CD14-positive monocyte (primary cell): ENCODE measurements around the gene CFAP43. TPM values are rescaled to one million over a fixed set of nuclear protein-coding genes. Genes with fewer than 3 reads are reported as not detected.

Experiments used
- DNase-seq, 3 donors: peaks; one replicate each; pipeline ENCODE4 v3.0.0-alpha.2; 2011 to 2022
- H2AFZ ChIP-seq: 2 replicates; pipeline ENCODE4 v1.6.0; 2012; ENCODE audit warnings: mild to moderate bottlenecking, low read depth, low read length, inconsistent platforms; ENCODE audit not compliant: insufficient read depth, poor library complexity, severe bottlenecking
- H3K27ac ChIP-seq, 2 donors: 1 replicate in 1 of 2; 2 replicates in 1 of 2; pipeline ENCODE4 v1.5.1; 2012 to 2013; ENCODE audit warnings: low read length in 2 of 2, control low read depth in 1 of 2, inconsistent platforms in 1 of 2, low read depth in 1 of 2, mild to moderate bottlenecking in 1 of 2
- H3K27me3 ChIP-seq, 2 donors: one replicate each; pipeline versions ENCODE4 v1.6.0 to v1.6.1; 2011 to 2013; ENCODE audit warnings: low read length in 2 of 2; ENCODE audit not compliant: control insufficient read depth in 2 of 2, insufficient read depth in 2 of 2
- H3K36me3 ChIP-seq, 2 donors: replicated peaks in 1 of 2; 1 replicate in 1 of 2; 2 replicates in 1 of 2; pipeline versions ENCODE4 v1.5.1 to v1.6.1; 2012 to 2013; ENCODE audit warnings: low read length in 2 of 2, control low read depth in 1 of 2, inconsistent platforms in 1 of 2, mild to moderate bottlenecking in 1 of 2; ENCODE audit not compliant: insufficient read depth in 2 of 2, control insufficient read depth in 1 of 2
- H3K4me1 ChIP-seq, 2 donors: 1 replicate in 1 of 2; 2 replicates in 1 of 2; pipeline versions ENCODE4 v1.5.1 to v1.6.1; 2012 to 2013; ENCODE audit warnings: low read length in 2 of 2, control low read depth in 1 of 2, inconsistent platforms in 1 of 2, mild to moderate bottlenecking in 1 of 2, moderate library complexity in 1 of 2; ENCODE audit not compliant: insufficient read depth in 2 of 2, control insufficient read depth in 1 of 2
- H3K4me2 ChIP-seq: replicated peaks from 2 replicates; pipeline ENCODE3; 2012; ENCODE audit warnings: low read length, moderate library complexity, mild to moderate bottlenecking; ENCODE audit not compliant: poor library complexity, severe bottlenecking; ENCODE audit errors: extremely low read depth
- H3K4me3 ChIP-seq, 3 experiments: fragments of 200-600 bp in 1 of 3; sonication (generic) in 1 of 3; replicated peaks in 1 of 3; 1 replicate in 2 of 3; 2 replicates in 1 of 3; pipeline ENCODE4 v1.5.1; 2011 to 2013; ENCODE audit warnings: low read length in 3 of 3, mild to moderate bottlenecking in 3 of 3, control low read depth in 2 of 3, low read depth in 2 of 3, inconsistent platforms in 1 of 3, moderate library complexity in 1 of 3
- H3K79me2 ChIP-seq: 2 replicates; pipeline ENCODE4 v1.6.0; 2012; ENCODE audit warnings: mild to moderate bottlenecking, control low read depth, inconsistent platforms, low read length, moderate library complexity; ENCODE audit not compliant: insufficient read depth
- H3K9ac ChIP-seq: 2 replicates; pipeline ENCODE4 v1.6.0; 2017; ENCODE audit warnings: low read length, mild to moderate bottlenecking; ENCODE audit not compliant: insufficient read depth, poor library complexity, severe bottlenecking
- H3K9me3 ChIP-seq, 2 donors: replicated peaks in 1 of 2; 1 replicate in 1 of 2; 2 replicates in 1 of 2; pipeline versions ENCODE4 v1.5.1 to v1.6.1; 2012 to 2013; ENCODE audit warnings: low read length in 2 of 2, control low read depth in 1 of 2; ENCODE audit not compliant: control insufficient read depth in 1 of 2, insufficient read depth in 1 of 2
- H4K20me1 ChIP-seq: 2 replicates; pipeline ENCODE4 v1.6.0; 2012; ENCODE audit warnings: mild to moderate bottlenecking, low read length, control low read depth, moderate library complexity; ENCODE audit not compliant: insufficient read depth
- H3K27ac Mint-ChIP-seq, 7 donors: one replicate each; pipeline ENCODE4 v1.8.0; 2020; ENCODE audit warnings: mild to moderate bottlenecking in 7 of 7, mixed read lengths in 7 of 7, moderate library complexity in 6 of 7, inconsistent platforms in 2 of 7
- H3K27me3 Mint-ChIP-seq, 3 donors: one replicate each; pipeline ENCODE4 v1.8.0; 2021 to 2022; ENCODE audit warnings: low read depth in 3 of 3, mild to moderate bottlenecking in 3 of 3, mixed read lengths in 3 of 3, moderate library complexity in 3 of 3, inconsistent platforms in 1 of 3
- H3K36me3 Mint-ChIP-seq, 2 donors: one replicate each; pipeline ENCODE4 v1.8.0; 2020; ENCODE audit warnings: mixed read lengths in 2 of 2, inconsistent platforms in 1 of 2, mild to moderate bottlenecking in 1 of 2
- H3K4me1 Mint-ChIP-seq: one replicate; pipeline ENCODE4 v1.8.0; 2020; ENCODE audit warnings: mild to moderate bottlenecking, mixed read lengths
- H3K4me3 Mint-ChIP-seq, 2 donors: one replicate each; pipeline ENCODE4 v1.8.0; 2020; ENCODE audit warnings: mild to moderate bottlenecking in 2 of 2, mixed read lengths in 2 of 2, moderate library complexity in 1 of 2
- H3K9me3 Mint-ChIP-seq, 7 donors: one replicate each; pipeline ENCODE4 v1.8.0; 2020 to 2022; ENCODE audit warnings: mixed read lengths in 7 of 7, mild to moderate bottlenecking in 6 of 7, moderate library complexity in 6 of 7, inconsistent platforms in 2 of 7
- CTCF ChIP-seq: fragments of 200-600 bp; IDR thresholded peaks from one replicate; pipeline ENCODE4 v1.8.0; 2022; ENCODE audit warnings: antibody characterized with exemption, mild to moderate bottlenecking
- WGBS: methylation state at CpG from one replicate; pipeline ENCODE4 v1.1.5; 2013; ENCODE audit warnings: missing lambda C conversion rate; ENCODE audit not compliant: insufficient coverage; 5-methylcytosine and 5-hydroxymethylcytosine counted together
- intact Hi-C, 2 donors: fragments of 100-400 bp; cut with micrococcal nuclease; formaldehyde crosslinking; loops; one replicate each; pipeline versions ENCODE4 v1.15.0 to v1.15.1; 2023
- polyA plus RNA-seq, 3 donors: library from polyadenylated mRNA; depleted of rRNA in 1 of 3; unstranded in 2 of 3; stranded (reverse) in 1 of 3; fragments of 300-500 nt in 2 of 3; fragments of >200 nt in 1 of 3; fragmentation: Illumina TruSeq in 2 of 3; gene quantifications; 1 replicate in 2 of 3; 2 replicates in 1 of 3; pipeline ENCODE4 v1.2.3, GENCODE V29; 2012 to 2021

The CFAP43 gene
- polyA plus RNA-seq, 3 donors = 0.06 TPM; not detected in 2

GRCh38 chr10:104139221-104139620, 92.9 kb downstream of the CFAP43 start:
- Mint-ChIP-seq H3K27me3 (peaks cover 0 to 6% (median 4%) of the 10 kb centered on the region in 3 donors), H3K4me1 (peaks cover 7% of the 10 kb centered on the region), H3K4me3 (no peak overlapping the region), H3K36me3 (no peaks in the 10 kb centered on the region), H3K27ac (no peak overlapping the region), H3K9me3 (no peaks in the 10 kb centered on the region)
- no peaks in the 10 kb centered on the region for H3K36me3 ChIP-seq
- peak; percentile 12 to 32 (median 19) for DNase-seq
- no peak overlapping the region for H3K9ac ChIP-seq
- H4K20me1 ChIP-seq = no peaks in the 10 kb centered on the region
- WGBS = 80% methylated on average over 1 of the region's 5 CpGs
- H3K9me3 ChIP-seq = no peaks in the 10 kb centered on the region
- H2AFZ ChIP-seq = no peak overlapping the region
- no peaks in the 10 kb centered on the region for H3K79me2 ChIP-seq
- H3K4me1 ChIP-seq = peaks cover 0 to under 1% of the 10 kb centered on the region in 2 donors
- peak; percentile 64 for TF ChIP-seq CTCF
- no peak overlapping the region for H3K4me3 ChIP-seq
- intact Hi-C loops = loop anchor here in 1 of 2 donors (10.0 kb wide), 1 partner anchor 64 kb away; no protein-coding TSS in a partner anchor
- no peak overlapping the region for H3K4me2 ChIP-seq
- H3K27ac ChIP-seq = no peak overlapping the region
- H3K27me3 ChIP-seq = peaks cover 0 to 2% of the 10 kb centered on the region in 2 donors

- H4K20me1 ChIP-seq = no peaks in the 10 kb centered on the region
Measured at GRCh38 chr10:104138131-104138530, 94.0 kb downstream of the CFAP43 start.

More at GRCh38 chr10:104138131-104138530, 94.0 kb downstream of the CFAP43 start:
- Mint-ChIP-seq H3K27me3 (peaks cover 0 to 9% (median 6%) of the 10 kb centered on the region in 3 donors), H3K9me3 (no peaks in the 10 kb centered on the region), H3K27ac (no peak overlapping the region), H3K4me3 (no peak overlapping the region), H3K4me1 (no peaks in the 10 kb centered on the region), H3K36me3 (no peaks in the 10 kb centered on the region)
- Histone ChIP-seq H3K9me3 (no peaks in the 10 kb centered on the region), H3K4me2 (no peak overlapping the region), H3K9ac (no peak overlapping the region), H3K27me3 (peaks cover 0 to 2% of the 10 kb centered on the region in 2 donors), H3K4me3 (no peak overlapping the region), H3K36me3 (no peaks in the 10 kb centered on the region), H2AFZ (no peak overlapping the region), H3K4me1 (no peaks in the 10 kb centered on the region), H3K79me2 (no peaks in the 10 kb centered on the region), H3K27ac (no peak overlapping the region)
- 94% methylated on average over 3 of the region's 6 CpGs for WGBS
- no peak for TF ChIP-seq CTCF
- intact Hi-C loops = loop anchor here in 1 of 2 donors (10.0 kb wide), 1 partner anchor 63 kb away; no protein-coding TSS in a partner anchor
- DNase-seq = no peak
